Endothelial cell of umbilical vein (primary cell): ENCODE data around the gene KRTAP10-8. TPM values are rescaled to one million over a fixed set of nuclear protein-coding genes. Genes with fewer than 3 reads are reported as not detected.
"Not testable (repeated sequence)": the region's sequence is repeated elsewhere in the genome, so short reads cannot be mapped to it uniquely, and the experiment has no call there.

Source experiments
- BruUV-seq: library from RNA; stranded (reverse); fragments of 400-500 nt; replicated peaks from 2 replicates; lab custom pipeline; 2021; lab: Mats Ljungman, UMichigan
- CTCF ChIA-PET: fragments of 300-600, 350-600 bp; sonication (Branson Sonifier 250); formaldehyde crosslinking; loops from one replicate; lab custom pipeline; 2021; ENCODE audit warnings: antibody characterized with exemption, inconsistent platforms; lab: Charles Lee
- POLR2A ChIA-PET: fragments of 300-600, 350-600 bp; sonication (Branson Sonifier 250); formaldehyde crosslinking; loops from one replicate; lab custom pipeline; 2021; ENCODE audit warnings: antibody characterized with exemption, inconsistent platforms; lab: Charles Lee
- DNase-seq: peaks from one replicate; pipeline ENCODE4 v3.0.0-alpha.2; 2011; ENCODE audit warnings: low read depth, low spot score
- FAIRE-seq: peaks from 2 replicates; lab custom pipeline; 2011; peaks lifted over from hg19 to GRCh38; lab: Jason Lieb, UNC
- H2AFZ ChIP-seq: 2 replicates; pipeline ENCODE4 v1.6.0; 2012; ENCODE audit warnings: low read depth, low read length, control low read depth, inconsistent platforms
- H3K27ac ChIP-seq: 2 replicates; pipeline ENCODE4 v1.5.1; 2011; ENCODE audit warnings: low read depth, mild to moderate bottlenecking, control low read depth, low read length, moderate library complexity; ENCODE audit not compliant: insufficient read depth
- H3K27me3 ChIP-seq, 2 experiments: 2 replicates each; pipeline versions ENCODE4 v1.6.0 to v1.6.1; 2011; ENCODE audit warnings: low read length in 2 of 2, mixed read lengths in 1 of 2; ENCODE audit not compliant: control insufficient read depth in 2 of 2, insufficient read depth in 2 of 2
- H3K36me3 ChIP-seq, 2 experiments: 2 replicates in 1 of 2; 3 replicates in 1 of 2; pipeline ENCODE4 v1.5.1; 2011; ENCODE audit warnings: low read length in 2 of 2, mild to moderate bottlenecking in 1 of 2, moderate library complexity in 1 of 2; ENCODE audit not compliant: control insufficient read depth in 2 of 2, insufficient read depth in 2 of 2; ENCODE audit errors: extremely low read depth in 1 of 2
- H3K4me1 ChIP-seq: 3 replicates; pipeline ENCODE4 v1.5.1; 2011; ENCODE audit warnings: mild to moderate bottlenecking, low read length; ENCODE audit not compliant: control insufficient read depth, insufficient read depth; ENCODE audit errors: extremely low read depth
- H3K4me2 ChIP-seq: 2 replicates; pipeline ENCODE4 v1.6.1; 2011; ENCODE audit warnings: low read length, control low read depth, mixed read lengths; ENCODE audit not compliant: insufficient read depth
- H3K4me3 ChIP-seq, 3 experiments: fragments of 200-600 bp in 1 of 3; sonication (generic), shearing (Covaris generic) in 1 of 3; replicated peaks in 1 of 3; 2 replicates each; pipeline ENCODE4 v1.5.1; 2011 to 2016; ENCODE audit warnings: control low read depth in 3 of 3, low read length in 3 of 3, mild to moderate bottlenecking in 2 of 3, inconsistent platforms in 1 of 3, low read depth in 1 of 3, moderate library complexity in 1 of 3; ENCODE audit not compliant: insufficient read depth in 1 of 3
- H3K79me2 ChIP-seq: 2 replicates; pipeline ENCODE4 v1.6.0; 2012; ENCODE audit warnings: low read length, inconsistent platforms; ENCODE audit not compliant: control insufficient read depth, insufficient read depth
- H3K9ac ChIP-seq: replicated peaks from 2 replicates; pipeline ENCODE3; 2011; ENCODE audit warnings: low read length, control low read depth; ENCODE audit not compliant: insufficient read depth; ENCODE audit errors: extremely low read depth
- H3K9me1 ChIP-seq: replicated peaks from 3 replicates; pipeline ENCODE4 v1.6.0; 2011; ENCODE audit warnings: mild to moderate bottlenecking, low read length; ENCODE audit not compliant: control insufficient read depth, insufficient read depth; ENCODE audit errors: extremely low read depth
- H3K9me3 ChIP-seq: replicated peaks from 2 replicates; pipeline ENCODE4 v1.5.1; 2012; ENCODE audit warnings: low read length, inconsistent platforms; ENCODE audit not compliant: control insufficient read depth, insufficient read depth
- H4K20me1 ChIP-seq: replicated peaks from 2 replicates; pipeline ENCODE3; 2011; ENCODE audit warnings: mild to moderate bottlenecking, low read length; ENCODE audit not compliant: control insufficient read depth, insufficient read depth; ENCODE audit errors: extremely low read depth
- CTCF ChIP-seq, 2 donors: IDR thresholded peaks; 1 replicate in 1 of 2; 2 replicates in 1 of 2; pipeline ENCODE4 v1.5.1; 2011; ENCODE audit warnings: low read length in 2 of 2, mild to moderate bottlenecking in 2 of 2, moderate library complexity in 2 of 2, control low read depth in 1 of 2, inconsistent platforms in 1 of 2, low read depth in 1 of 2; ENCODE audit not compliant: insufficient read depth in 1 of 2; ENCODE audit errors: extremely low read depth in 1 of 2
- EZH2 ChIP-seq: IDR thresholded peaks from 2 replicates; pipeline ENCODE4 v1.6.1; 2012; ENCODE audit warnings: borderline replicate concordance, low read depth, mild to moderate bottlenecking, moderate library complexity, low read length, inconsistent platforms; ENCODE audit not compliant: severe bottlenecking
- FOS ChIP-seq: IDR thresholded peaks from 2 replicates; pipeline ENCODE4 v1.6.1; 2011; ENCODE audit warnings: mild to moderate bottlenecking, low read length, moderate library complexity, borderline replicate concordance; ENCODE audit not compliant: insufficient read depth
- GATA2 ChIP-seq: IDR thresholded peaks from 2 replicates; pipeline ENCODE4 v1.7.0; 2011; ENCODE audit warnings: low read depth, mild to moderate bottlenecking, moderate library complexity, mixed read lengths, low read length; ENCODE audit not compliant: insufficient read length, insufficient read depth
- POLR2A ChIP-seq: IDR thresholded peaks from 2 replicates; pipeline ENCODE4 v1.6.1; 2012; ENCODE audit warnings: low read depth, mild to moderate bottlenecking, control low read depth, low read length
- dilution Hi-C: fragments of 300-500 bp; cut with MboI; formaldehyde crosslinking; loops from one replicate; pipeline ENCODE4 v1.15.0; 2019; ENCODE audit warnings: low sequenced_read_pairs; ENCODE audit not compliant: extremely low pct_ligation_motif_present
- intact Hi-C: fragments of 100-400 bp; cut with micrococcal nuclease; formaldehyde crosslinking; loops from one replicate; pipeline ENCODE4 v1.10.0; 2022
- polyA plus RNA-seq, 4 experiments: library from polyadenylated mRNA; depleted of rRNA in 3 of 4; stranded (reverse) in 3 of 4; unstranded in 1 of 4; fragments of >200 nt; gene quantifications; 2 replicates each; pipeline versions ENCODE4 v1.2.1 to v1.2.3, GENCODE V29; 2011 to 2012; ENCODE audit warnings: missing spikeins in 1 of 4
- total RNA-seq: library from RNA; stranded (reverse); gene quantifications from 2 replicates; pipeline ENCODE4 v1.2.3, GENCODE V29; 2021

KRTAP10-8 gene
- total and polyA plus RNA-seq, 2 donors (not counting 3 experiments of a cell fraction or from before 2014, with no cell fraction given): not detected

- dilution Hi-C loops (no loop called here), intact Hi-C loops (no loop called here)
- H3K27ac ChIP-seq: no peak within 1 kb of the TSS
- H3K4me2 ChIP-seq: no peak within 1 kb of the TSS
- H3K4me1 ChIP-seq: no peaks in the 10 kb centered on the region
- H3K9me1 ChIP-seq: no peaks in the 10 kb centered on the region
- H3K27me3 ChIP-seq: no peaks in the 10 kb centered on the region
- POLR2A ChIA-PET: no interaction called here
- CTCF ChIA-PET: no interaction called here
- H2AFZ ChIP-seq: no peak within 1 kb of the TSS
- BruUV-seq: no TSS peak
- no peak for DNase-seq
- no peaks in the 10 kb centered on the region for H3K36me3 ChIP-seq
- no peak for FAIRE-seq
- H3K79me2 ChIP-seq: no peaks in the 10 kb centered on the region
- no peaks in the 10 kb centered on the region for H4K20me1 ChIP-seq
- no peaks in the 10 kb centered on the region for H3K9me3 ChIP-seq
- H3K9ac ChIP-seq: no peak within 1 kb of the TSS
- H3K4me3 ChIP-seq: no peak within 1 kb of the TSS
- TF ChIP-seq EZH2: no peak
- no peak for TF ChIP-seq CTCF (IDR thresholded peaks at IDR 0.05; ENCODE audit: extremely low read depth in 1 of 2, insufficient read depth in 1 of 2, low read depth in 1 of 2, low read length in 2 of 2)
- TF ChIP-seq FOS: no peak
- TF ChIP-seq POLR2A: no peak
- TF ChIP-seq GATA2: no peak
These were observed 25.4 kb downstream of the KRTAP10-8 start, which contains the start of gene KRTAP10-10 for GRCh38 chr21:44637018-44637850. TSS of gene KRTAP10-10 (plus strand) at chr21:44637356. CDS start at chr21:44637418, 62 bp downstream.

- dilution Hi-C loops, DNase-seq, CTCF ChIA-PET, H3K9me1 ChIP-seq, FAIRE-seq, H3K27me3 ChIP-seq, BruUV-seq, H3K36me3 ChIP-seq, H3K79me2 ChIP-seq, H3K27ac ChIP-seq, H2AFZ ChIP-seq, POLR2A ChIA-PET, intact Hi-C loops, H3K4me3 ChIP-seq, H3K4me2 ChIP-seq, H3K4me1 ChIP-seq, H4K20me1 ChIP-seq, H3K9me3 ChIP-seq, H3K9ac ChIP-seq: not testable (repeated sequence)
These were observed 26.0 kb downstream of the KRTAP10-8 start for GRCh38 chr21:44637851-44638348.

GRCh38 chr21:44638506-44639330 lies 26.8 kb downstream of the KRTAP10-8 start:
- H3K79me2 ChIP-seq, BruUV-seq, H3K27me3 ChIP-seq, H3K9ac ChIP-seq, POLR2A ChIA-PET, H3K4me3 ChIP-seq, intact Hi-C loops, H2AFZ ChIP-seq, H4K20me1 ChIP-seq, CTCF ChIA-PET, H3K27ac ChIP-seq, H3K4me1 ChIP-seq, dilution Hi-C loops, H3K9me1 ChIP-seq, H3K36me3 ChIP-seq, H3K9me3 ChIP-seq, DNase-seq, H3K4me2 ChIP-seq, FAIRE-seq: not testable (repeated sequence)
